T-helper 1 cell treated with Interleukin-12 subunit alpha and Interleukin-12 subunit beta and Interleukin-4 antibody, amounts not matched to agents 30 μg/mL and 1 μg/mL, for 36 hours (primary cell): ENCODE measurements around the gene SH3GL1.

Source experiments
- H3K27ac Mint-ChIP-seq: one replicate; pipeline ENCODE4 v1.8.0; 2021; ENCODE audit warnings: mild to moderate bottlenecking, mixed read lengths
- H3K27me3 Mint-ChIP-seq: one replicate; pipeline ENCODE4 v1.8.0; 2021; ENCODE audit warnings: low read depth, mixed read lengths
- H3K36me3 Mint-ChIP-seq: one replicate; pipeline ENCODE4 v1.8.0; 2021; ENCODE audit warnings: low read depth, mixed read lengths
- H3K4me1 Mint-ChIP-seq: one replicate; pipeline ENCODE4 v1.8.0; 2021; ENCODE audit warnings: low read depth, mixed read lengths
- H3K4me3 Mint-ChIP-seq: one replicate; pipeline ENCODE4 v1.8.0; 2021; ENCODE audit warnings: mild to moderate bottlenecking, moderate library complexity, mixed read lengths
- H3K9me3 Mint-ChIP-seq: one replicate; pipeline ENCODE4 v1.8.0; 2021; ENCODE audit warnings: mixed read lengths

The SH3GL1 gene

DNA sequence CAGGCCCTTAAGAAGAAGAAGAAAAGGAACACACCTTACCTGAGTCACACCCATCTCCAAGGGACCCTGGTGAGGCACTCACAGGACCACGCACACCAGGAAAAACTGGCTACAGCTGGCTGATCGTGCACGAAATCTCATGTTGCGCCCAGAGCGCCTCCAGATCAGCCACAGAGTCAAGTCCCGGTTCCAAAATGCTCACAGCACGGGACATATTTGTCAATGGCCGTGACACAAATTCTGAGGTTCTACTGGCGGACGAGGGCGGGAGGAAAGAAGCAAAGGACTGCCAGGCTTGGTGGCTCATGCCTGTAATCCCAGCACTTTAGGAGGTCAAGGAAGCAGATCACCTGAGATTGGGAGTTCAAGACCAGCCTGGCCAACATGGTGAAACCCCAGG lies 21.5 kb downstream of the SH3GL1 start:
- Mint-ChIP-seq H3K27me3 (no peaks in the 10 kb centered on the region), H3K36me3 (peaks cover 6% of the 10 kb centered on the region), H3K4me3 (peak overlapping the region; percentile 81), H3K27ac (peak overlapping the region; percentile 89), H3K9me3 (no peaks in the 10 kb centered on the region), H3K4me1 (peaks cover 54% of the 10 kb centered on the region)

DNA sequence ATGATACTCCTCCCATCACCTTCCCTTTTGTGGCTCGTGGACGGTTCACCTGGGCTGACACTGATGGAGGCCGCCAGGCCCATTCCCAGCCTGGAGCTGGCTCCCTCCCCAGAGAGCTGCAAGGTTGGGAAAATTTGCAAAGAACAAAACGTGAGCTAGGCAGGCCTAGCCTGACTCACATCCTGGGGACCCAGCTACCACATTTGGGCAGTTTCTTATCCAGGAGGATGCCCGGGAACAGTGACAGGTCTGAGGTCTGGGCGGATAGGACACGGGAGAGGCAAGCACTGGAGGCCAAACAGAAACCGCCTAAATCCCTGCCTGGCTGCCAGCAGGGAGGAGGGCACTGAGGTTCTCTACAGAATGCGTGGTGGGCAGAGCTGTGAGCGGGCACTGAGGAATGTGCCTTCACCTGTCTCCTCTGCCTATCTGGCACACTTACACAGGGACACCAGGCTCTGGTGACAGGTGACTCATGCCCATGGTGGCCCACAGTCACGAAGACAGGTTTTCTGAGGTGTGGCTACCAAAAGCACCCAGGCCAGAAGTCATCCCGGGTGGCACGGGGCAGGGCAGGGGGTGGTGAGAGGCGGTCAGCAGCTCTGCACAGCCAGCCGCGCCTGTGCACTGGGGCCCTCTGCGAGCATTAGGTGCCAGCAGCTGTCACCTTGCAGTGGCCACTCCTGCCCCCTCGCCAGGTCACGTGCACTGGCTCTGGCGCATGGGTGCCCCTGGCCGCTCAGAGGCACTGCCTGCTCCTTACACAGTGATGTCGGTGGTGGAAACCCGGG lies 23.2 kb downstream of the SH3GL1 start:
- Mint-ChIP-seq H3K9me3 (no peaks in the 10 kb centered on the region), H3K27ac (peak overlapping the region; percentile 57), H3K4me1 (peaks cover 56% of the 10 kb centered on the region), H3K36me3 (peaks cover 6% of the 10 kb centered on the region), H3K4me3 (no peak overlapping the region), H3K27me3 (no peaks in the 10 kb centered on the region)

DNA sequence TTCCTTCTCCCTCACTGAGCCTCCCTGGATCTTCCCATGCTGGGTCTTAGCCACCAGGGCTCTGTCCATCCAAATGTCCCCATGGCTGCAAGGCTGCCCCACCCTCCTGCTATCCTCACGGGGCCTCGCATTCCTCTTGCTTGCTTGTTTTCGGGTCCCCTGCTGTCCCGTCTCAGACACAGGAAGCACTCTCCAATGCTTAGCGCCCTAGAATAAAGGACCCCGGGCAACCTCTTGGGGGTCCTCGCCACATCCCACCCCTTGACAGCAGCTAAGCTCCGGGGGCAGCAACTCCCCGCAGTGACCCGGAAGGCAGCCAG lies 23.7 kb downstream of the SH3GL1 start:
- peak overlapping the region; percentile 18 for H3K4me3 Mint-ChIP-seq
- peaks cover 57% of the 10 kb centered on the region for H3K4me1 Mint-ChIP-seq
- no peaks in the 10 kb centered on the region for H3K27me3 Mint-ChIP-seq
- peak overlapping the region; percentile 59 for H3K27ac Mint-ChIP-seq
- no peaks in the 10 kb centered on the region for H3K9me3 Mint-ChIP-seq
- peaks cover 6% of the 10 kb centered on the region for H3K36me3 Mint-ChIP-seq

DNA sequence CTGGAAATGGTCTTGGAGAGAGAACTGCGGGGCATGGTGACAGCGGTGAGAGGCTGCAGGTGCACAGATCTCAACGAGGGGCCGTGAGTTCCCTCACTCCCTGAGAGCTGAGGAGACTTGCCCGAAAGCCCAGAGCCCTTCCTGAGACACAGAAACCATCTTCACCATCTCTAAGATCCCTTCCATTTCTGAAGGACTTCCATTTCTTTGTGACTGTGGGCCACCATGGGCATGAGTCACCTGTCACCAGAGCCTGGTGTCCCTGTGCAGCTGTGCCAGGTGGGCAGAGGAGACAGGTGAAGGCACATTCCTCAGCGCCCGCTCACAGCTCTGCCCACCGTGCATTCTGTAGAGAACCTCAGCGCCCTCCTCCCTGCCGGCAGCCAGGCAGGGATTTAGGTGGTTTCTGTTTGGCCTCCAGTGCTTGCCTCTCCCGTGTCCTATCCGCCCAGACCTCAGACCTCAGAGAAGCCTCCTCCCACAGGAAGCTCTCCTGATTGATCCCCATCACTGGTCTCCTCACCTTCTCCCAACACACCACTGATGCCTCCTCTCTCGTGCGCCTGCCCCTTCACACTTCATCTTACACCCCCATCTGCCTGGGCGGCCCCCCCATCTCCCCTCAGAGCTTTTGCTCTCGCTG lies 24.2 kb downstream of the SH3GL1 start:
- Mint-ChIP-seq H3K36me3 (peaks cover 5% of the 10 kb centered on the region), H3K27ac (peak overlapping the region; percentile 59), H3K4me3 (peak overlapping the region; percentile 18), H3K9me3 (no peaks in the 10 kb centered on the region), H3K27me3 (no peaks in the 10 kb centered on the region), H3K4me1 (peaks cover 55% of the 10 kb centered on the region)

DNA sequence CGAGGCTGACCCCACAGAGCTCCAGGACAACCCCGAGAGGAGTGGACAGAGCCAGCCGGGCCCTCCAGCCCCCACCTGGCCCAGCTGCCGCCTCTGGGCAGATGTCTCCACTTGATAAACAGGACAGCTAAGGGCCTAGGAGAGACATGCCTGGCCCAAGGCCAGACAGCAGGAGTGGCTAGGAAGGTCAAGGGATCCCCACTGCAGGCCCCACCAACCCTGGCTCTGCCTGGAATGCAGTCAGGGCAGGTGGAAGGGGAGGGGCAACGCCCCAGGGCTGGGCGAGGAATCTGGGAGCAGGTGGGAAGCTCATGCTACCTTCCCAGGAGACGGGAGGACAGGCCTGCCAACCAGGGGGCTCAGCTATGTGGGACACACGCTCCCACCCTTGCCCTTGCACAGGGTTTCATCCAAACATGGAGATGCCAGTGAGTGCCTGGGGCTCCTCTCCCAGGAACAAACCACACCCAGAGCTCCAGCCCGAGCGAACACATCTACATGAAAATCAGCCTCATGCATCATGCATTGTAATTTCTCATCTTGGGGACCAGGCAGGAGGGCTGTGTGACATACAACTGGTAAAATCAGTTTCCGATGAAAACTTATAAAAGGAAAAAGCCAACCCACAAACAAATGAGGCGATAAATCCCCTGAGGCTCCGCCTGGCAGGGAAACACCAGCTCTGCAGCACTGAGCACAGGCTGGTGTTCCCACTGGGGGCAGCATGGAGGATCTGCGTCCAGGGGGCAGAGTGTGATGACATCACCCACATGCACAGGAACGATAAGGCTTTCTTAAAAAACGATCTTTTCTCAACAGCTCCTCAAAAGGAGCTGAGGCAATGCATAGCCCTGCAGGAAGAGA lies 25.0 kb downstream of the SH3GL1 start:
- Mint-ChIP-seq H3K27me3 (no peaks in the 10 kb centered on the region), H3K36me3 (peaks cover 3% of the 10 kb centered on the region), H3K27ac (peak overlapping the region; percentile 59), H3K4me1 (peaks cover 54% of the 10 kb centered on the region), H3K9me3 (no peaks in the 10 kb centered on the region), H3K4me3 (no peak overlapping the region)

DNA sequence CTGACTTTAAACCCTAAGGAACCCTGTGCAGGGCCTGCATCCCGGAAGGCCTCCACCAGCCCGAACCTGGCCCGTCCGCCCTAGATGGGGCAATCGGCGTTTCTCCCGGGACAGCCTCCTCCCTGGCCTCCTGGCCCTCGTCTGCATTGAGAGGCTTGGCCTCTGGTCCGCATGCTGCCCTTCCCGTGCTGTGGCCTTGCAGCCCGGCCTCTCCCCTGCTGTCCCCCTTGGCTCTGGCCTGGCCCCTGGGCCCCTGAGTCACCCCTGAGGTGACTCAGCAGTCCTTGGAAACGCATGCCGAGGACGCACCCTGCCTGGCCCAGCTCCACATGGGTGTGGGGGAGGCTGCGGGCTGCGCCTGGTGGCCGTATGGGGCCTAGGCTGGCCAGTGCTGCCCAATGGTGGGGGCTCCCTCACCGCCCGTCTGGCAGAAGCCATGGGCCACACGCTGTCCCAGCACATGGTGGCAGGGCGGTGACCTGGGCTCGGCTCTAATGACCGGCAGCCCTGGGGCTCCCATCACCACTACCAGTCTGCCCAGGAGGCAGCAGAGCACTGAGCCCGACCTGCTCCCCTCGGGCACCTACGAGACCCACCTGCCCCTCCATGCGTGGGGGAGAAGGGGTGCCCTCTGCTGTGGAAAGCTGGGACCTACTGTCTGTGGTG lies 25.7 kb downstream of the SH3GL1 start:
- H3K27me3 Mint-ChIP-seq, result no peaks in the 10 kb centered on the region
- peaks cover 2% of the 10 kb centered on the region for H3K36me3 Mint-ChIP-seq
- no peaks in the 10 kb centered on the region for H3K9me3 Mint-ChIP-seq
- peaks cover 49% of the 10 kb centered on the region for H3K4me1 Mint-ChIP-seq
- H3K4me3 Mint-ChIP-seq, result no peak overlapping the region
- no peak overlapping the region for H3K27ac Mint-ChIP-seq

DNA sequence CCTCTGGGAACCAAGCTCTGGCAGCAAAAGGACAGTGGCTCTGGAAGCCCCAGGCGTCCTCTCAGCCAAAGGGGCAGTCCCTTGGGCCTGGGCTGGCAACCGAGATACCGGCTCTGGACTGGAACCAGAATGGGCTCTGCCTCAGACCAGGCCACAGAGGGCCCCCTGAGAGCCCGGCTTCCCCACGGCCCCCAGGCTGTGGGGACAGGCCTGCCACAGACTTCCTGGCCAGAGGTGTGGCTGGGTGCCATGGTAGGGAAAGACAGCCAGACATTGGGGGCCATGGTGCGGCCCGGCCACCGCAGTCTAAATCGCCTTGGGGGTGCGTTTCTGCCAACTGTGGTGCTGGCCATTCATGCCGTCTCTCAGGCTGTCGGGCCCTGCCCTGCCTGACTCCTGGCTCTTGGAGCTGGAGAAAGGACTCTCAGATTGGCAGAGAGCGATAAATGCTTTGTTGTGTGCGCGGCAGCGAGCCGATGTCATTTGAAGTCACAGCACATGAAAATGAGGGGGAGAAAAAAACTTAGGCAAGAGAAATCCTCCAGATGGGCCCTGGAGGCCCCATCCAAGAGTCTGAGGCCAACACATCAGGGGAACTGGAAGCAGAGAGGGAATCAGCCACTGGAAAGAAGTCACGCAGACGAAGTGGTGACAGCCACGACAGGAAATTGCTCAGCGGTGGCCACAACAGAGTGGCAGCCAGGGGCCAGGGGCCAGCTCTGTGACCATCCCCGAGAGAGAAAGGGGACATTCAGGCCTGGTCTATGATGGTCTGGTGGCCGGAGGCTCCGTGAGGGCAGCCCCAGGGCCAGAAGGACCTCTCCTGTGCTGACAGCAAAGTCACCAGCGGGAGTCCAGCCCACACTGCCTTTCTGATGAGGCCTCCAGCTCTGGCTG lies 26.5 kb downstream of the SH3GL1 start:
- Mint-ChIP-seq H3K27me3 (no peaks in the 10 kb centered on the region), H3K27ac (peak overlapping the region; percentile 41), H3K4me3 (no peak overlapping the region), H3K9me3 (no peaks in the 10 kb centered on the region), H3K4me1 (peaks cover 48% of the 10 kb centered on the region), H3K36me3 (no peaks in the 10 kb centered on the region)

DNA sequence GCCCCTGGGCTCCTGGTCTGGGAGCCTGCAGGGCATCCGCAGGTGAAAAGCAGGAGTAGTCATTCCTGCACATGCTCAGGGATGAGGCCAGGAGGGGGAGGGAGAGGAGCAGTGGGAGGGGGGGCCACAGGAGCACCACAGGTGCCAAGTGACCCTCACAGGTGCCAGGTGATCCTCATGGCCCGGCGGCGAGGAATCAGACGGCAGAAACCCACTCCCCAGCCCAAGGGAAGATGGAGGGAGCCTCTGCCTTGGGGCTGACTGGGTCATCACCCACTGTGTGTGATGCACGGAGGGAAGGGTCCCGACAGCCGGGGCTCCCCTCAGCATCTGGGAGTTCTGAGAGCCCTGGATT lies 27.4 kb downstream of the SH3GL1 start:
- Mint-ChIP-seq H3K27ac (no peak overlapping the region), H3K27me3 (no peaks in the 10 kb centered on the region), H3K9me3 (no peaks in the 10 kb centered on the region), H3K4me1 (peaks cover 50% of the 10 kb centered on the region), H3K36me3 (no peaks in the 10 kb centered on the region), H3K4me3 (no peak overlapping the region)

DNA sequence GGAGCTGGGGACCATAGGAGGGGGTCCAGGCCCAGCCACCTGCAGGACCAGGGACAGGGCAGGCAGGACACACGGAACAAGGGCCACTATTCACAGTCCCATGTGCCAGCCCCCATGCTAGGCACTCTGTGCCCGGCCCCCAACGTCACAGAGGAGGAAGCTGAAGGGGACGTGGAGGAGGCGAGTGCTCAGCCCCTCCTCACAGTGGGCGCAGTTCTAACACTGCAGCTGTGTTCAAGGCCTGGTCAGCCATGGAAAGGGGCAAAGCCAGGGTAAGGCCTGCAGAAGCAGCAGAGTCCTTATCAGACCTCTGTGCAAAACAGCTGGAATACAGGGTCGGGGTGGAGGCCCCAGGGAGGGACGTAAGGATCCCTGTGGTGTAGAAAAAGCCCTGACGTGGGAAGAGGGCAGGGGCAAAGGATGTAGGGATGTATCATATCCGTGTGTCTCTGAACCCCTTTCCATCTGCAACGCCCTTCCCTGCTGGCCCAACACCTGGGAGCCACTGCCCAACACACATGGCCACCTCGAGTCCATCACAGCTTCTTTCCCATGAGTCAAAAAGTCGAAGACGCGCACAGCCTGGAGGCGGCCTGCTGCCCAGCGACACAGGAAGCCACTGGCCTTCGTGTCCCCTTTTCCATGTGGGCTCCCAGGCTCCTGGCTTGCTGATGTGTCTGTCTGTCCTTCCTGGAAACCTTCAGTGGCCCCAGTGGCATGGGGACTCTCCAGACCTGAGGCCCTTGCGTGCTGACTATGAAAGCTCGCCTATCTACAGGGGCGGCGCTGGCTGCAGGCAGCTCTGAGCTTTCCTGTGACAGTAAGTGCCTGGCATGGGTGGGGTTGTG lies 28.0 kb downstream of the SH3GL1 start:
- Mint-ChIP-seq H3K4me1 (peaks cover 54% of the 10 kb centered on the region), H3K9me3 (no peaks in the 10 kb centered on the region), H3K36me3 (no peaks in the 10 kb centered on the region), H3K27ac (no peak overlapping the region), H3K27me3 (no peaks in the 10 kb centered on the region), H3K4me3 (no peak overlapping the region)

DNA sequence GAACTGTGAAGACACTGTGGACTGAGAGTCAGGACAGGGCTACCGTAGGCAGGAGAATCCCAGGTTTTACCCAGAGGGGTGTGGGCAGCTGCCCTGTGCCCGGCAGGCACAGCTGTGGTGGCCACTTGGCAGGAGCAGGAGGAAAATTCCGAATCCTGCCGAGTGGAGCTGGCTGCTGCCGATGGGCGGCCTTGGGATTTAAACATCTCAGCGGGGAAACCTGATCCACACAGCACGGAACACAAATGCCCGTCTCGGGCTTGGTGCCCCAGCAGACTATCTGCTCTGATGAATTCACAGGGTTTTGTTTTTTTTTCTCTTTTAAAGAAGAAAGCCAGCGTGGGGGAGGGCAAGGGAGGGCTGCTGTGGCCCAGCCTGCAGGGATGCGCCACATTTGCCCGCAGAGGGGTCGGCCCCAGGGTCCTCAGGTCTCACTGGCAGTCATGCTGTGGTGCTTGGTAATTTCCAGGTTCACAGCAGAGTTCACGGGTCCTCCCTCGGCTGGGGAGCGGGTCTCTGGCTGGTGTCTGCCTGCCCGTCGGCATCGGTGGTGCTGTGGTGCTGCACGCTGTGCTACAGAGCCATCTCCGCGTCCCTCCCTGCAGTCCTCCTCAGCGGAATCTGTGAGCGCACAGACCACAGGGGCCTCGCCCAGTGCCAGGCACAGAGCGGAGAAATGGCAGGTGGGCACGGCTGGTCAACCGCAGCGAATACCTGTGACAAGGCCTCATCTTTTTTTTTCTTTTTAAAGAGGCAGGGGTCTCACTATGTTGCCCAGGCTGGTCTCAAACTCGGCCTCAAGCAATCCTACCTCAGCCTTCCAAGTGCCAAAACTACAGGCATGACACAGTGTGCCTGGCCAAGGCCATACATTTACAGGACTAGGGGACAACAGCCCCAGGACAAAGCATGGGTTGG lies 28.8 kb downstream of the SH3GL1 start:
- Mint-ChIP-seq H3K9me3 (no peaks in the 10 kb centered on the region), H3K4me3 (no peak overlapping the region), H3K27ac (peak overlapping the region; percentile 68)

DNA sequence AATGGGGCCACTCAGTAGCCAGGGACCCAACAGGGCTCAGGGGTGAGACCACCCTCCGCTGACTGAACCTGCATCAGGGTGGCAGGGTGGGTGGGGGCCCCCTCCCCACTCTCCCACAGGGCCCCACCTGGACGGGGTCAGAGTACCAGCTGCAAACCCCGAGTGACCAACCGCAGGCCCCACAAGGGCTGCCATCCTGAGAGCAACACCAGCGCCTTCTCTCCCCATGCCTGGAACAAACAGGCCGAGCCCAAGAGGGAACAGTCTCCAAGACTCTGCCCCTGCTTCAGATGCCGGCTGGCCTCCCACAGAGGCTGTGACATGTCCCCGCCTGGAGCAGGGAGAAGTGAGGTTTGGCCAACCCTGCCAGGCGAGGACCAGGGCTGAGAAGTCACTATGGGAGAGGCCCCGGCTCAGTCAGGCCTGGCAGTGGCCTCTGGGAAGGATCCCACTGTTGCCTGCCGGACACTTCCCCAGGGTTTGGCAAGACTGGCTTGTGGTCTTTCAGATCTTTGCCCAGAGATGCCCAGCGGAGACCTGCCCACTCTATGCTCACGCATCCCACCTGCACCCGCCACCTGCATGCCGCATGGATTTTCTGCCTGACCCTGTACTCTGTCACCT lies 29.8 kb downstream of the SH3GL1 start:
- Mint-ChIP-seq H3K36me3 (peaks cover 3% of the 10 kb centered on the region), H3K27ac (peak overlapping the region; percentile 68), H3K4me3 (peak overlapping the region; percentile 75), H3K4me1 (peaks cover 41% of the 10 kb centered on the region), H3K9me3 (no peaks in the 10 kb centered on the region), H3K27me3 (no peaks in the 10 kb centered on the region)

More for the DNA sequence above, 28.8 kb downstream of the SH3GL1 start:
- Mint-ChIP-seq H3K4me1 (peaks cover 49% of the 10 kb centered on the region), H3K27me3 (no peaks in the 10 kb centered on the region), H3K36me3 (peaks cover 3% of the 10 kb centered on the region)

DNA sequence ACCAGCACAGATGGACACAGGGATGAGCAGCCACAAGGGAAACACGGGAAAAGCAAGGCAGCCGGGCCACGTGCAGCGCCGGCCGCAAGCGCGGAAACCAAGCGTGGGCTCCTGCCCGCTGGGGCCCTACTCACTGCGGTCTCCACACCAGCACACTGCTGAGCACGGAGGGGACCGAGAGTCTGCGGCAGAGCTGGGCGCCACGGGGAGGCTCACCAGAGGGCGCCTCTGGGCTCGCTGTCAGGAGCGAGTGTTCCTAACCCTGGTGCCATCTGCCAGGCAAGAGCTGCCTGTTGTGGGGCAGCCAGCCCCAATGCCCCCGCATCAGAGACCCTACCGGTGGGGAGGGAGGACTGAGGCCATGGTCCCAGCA lies 30.5 kb downstream of the SH3GL1 start:
- Mint-ChIP-seq H3K36me3 (peaks cover 3% of the 10 kb centered on the region), H3K4me1 (peaks cover 37% of the 10 kb centered on the region)

More for the DNA sequence above, 30.5 kb downstream of the SH3GL1 start:
- Mint-ChIP-seq H3K4me3 (peak overlapping the region; percentile 75), H3K9me3 (no peaks in the 10 kb centered on the region), H3K27ac (peak overlapping the region; percentile 89), H3K27me3 (no peaks in the 10 kb centered on the region)
